SK-N-SH (cell line): ENCODE data around the gene PATL2. TPM values are rescaled to one million over a fixed set of nuclear protein-coding genes. Genes with fewer than 3 reads are reported as not detected.

Experiments
- CTCF ChIA-PET: fragments of 300-600, 350-600 bp; formaldehyde crosslinking; extraction: SDS; loops from one replicate; lab custom pipeline; 2021; lab: Yijun Ruan, JAX
- POLR2A ChIA-PET: fragments of 350-600 bp; sonication (Branson Sonifier 250); formaldehyde crosslinking; extraction: SDS; loops from one replicate; lab custom pipeline; 2020; ENCODE audit warnings: antibody characterized with exemption, inconsistent platforms; lab: Yijun Ruan, JAX
- DNase-seq: peaks from one replicate; pipeline ENCODE4 v3.0.0; 2012
- H2AFZ ChIP-seq: fragments of 200-600 bp; sonication (generic); 2 replicates; pipeline ENCODE4 v1.8.1; 2016; ENCODE audit warnings: antibody characterized with exemption, mild to moderate bottlenecking, low read depth
- H3F3A ChIP-seq: fragments of 200-600 bp; sonication (generic); replicated peaks from 2 replicates; pipeline ENCODE3; 2016; ENCODE audit warnings: antibody characterized with exemption, mild to moderate bottlenecking; ENCODE audit not compliant: insufficient read depth
- H3K27ac ChIP-seq, 2 experiments: fragments of 200-500 bp in 1 of 2; fragments of 200-600 bp in 1 of 2; sonication (Bioruptor generic) in 1 of 2; sonication (generic), shearing (Covaris generic) in 1 of 2; 2 replicates each; pipeline versions ENCODE4 v1.5.1 to v1.6.1; 2014 to 2016; ENCODE audit warnings: low read depth in 2 of 2, inconsistent platforms in 1 of 2, low read length in 1 of 2, mild to moderate bottlenecking in 1 of 2, mixed read lengths in 1 of 2
- H3K27me3 ChIP-seq: fragments of 200-600 bp; sonication (generic), shearing (Covaris generic); 2 replicates; pipeline ENCODE4 v1.6.1; 2016; ENCODE audit warnings: mixed run types; ENCODE audit not compliant: insufficient read depth
- H3K36me3 ChIP-seq, 2 experiments: fragments of 200-500 bp in 1 of 2; fragments of 200-600 bp in 1 of 2; sonication (Bioruptor generic) in 1 of 2; sonication (generic) in 1 of 2; replicated peaks in 1 of 2; 2 replicates each; pipeline versions ENCODE3 to v1.5.1; 2014 to 2016; ENCODE audit warnings: low read length in 1 of 2, mild to moderate bottlenecking in 1 of 2; ENCODE audit not compliant: insufficient read depth in 2 of 2, control insufficient read depth in 1 of 2
- H3K4me1 ChIP-seq, 2 experiments: fragments of 200-500 bp in 1 of 2; fragments of 200-600 bp in 1 of 2; sonication (Bioruptor generic) in 1 of 2; sonication (generic), shearing (Covaris generic) in 1 of 2; 2 replicates each; pipeline versions ENCODE4 v1.5.1 to v1.6.1; 2014 to 2016; ENCODE audit warnings: low read depth in 1 of 2, low read length in 1 of 2, mixed run types in 1 of 2; ENCODE audit not compliant: insufficient read depth in 2 of 2, control insufficient read depth in 1 of 2
- H3K4me2 ChIP-seq: fragments of 200-600 bp; sonication (generic), shearing (Covaris generic); 2 replicates; pipeline ENCODE4 v1.6.1; 2017; ENCODE audit warnings: mixed run types
- H3K4me3 ChIP-seq, 2 experiments: fragments of 200-500 bp in 1 of 2; fragments of 200-600 bp in 1 of 2; sonication (Bioruptor generic) in 1 of 2; sonication (generic), shearing (Covaris generic) in 1 of 2; 2 replicates each; pipeline versions ENCODE4 v1.5.1 to v1.8.1; 2014 to 2016; ENCODE audit warnings: low read depth in 2 of 2, inconsistent platforms in 1 of 2, low read length in 1 of 2, mild to moderate bottlenecking in 1 of 2, mixed read lengths in 1 of 2, moderate library complexity in 1 of 2
- H3K79me2 ChIP-seq: fragments of 200-600 bp; sonication (generic); 2 replicates; pipeline ENCODE4 v1.8.1; 2017; ENCODE audit warnings: mild to moderate bottlenecking; ENCODE audit not compliant: insufficient read depth
- H3K9ac ChIP-seq: fragments of 200-600 bp; sonication (generic); 2 replicates; pipeline ENCODE4 v1.6.1; 2017; ENCODE audit warnings: mixed run types
- H3K9me2 ChIP-seq: fragments of 200-600 bp; sonication (generic); 2 replicates; pipeline ENCODE4 v1.6.1; 2017; ENCODE audit warnings: mixed run types
- H3K9me3 ChIP-seq: fragments of 200-600 bp; sonication (generic); 2 replicates; pipeline ENCODE4 v1.6.1; 2017; ENCODE audit warnings: mixed run types, mild to moderate bottlenecking, moderate library complexity
- H4K20me1 ChIP-seq: fragments of 200-600 bp; sonication (generic); 2 replicates; pipeline ENCODE4 v1.6.1; 2017; ENCODE audit warnings: mild to moderate bottlenecking, mixed run types; ENCODE audit not compliant: insufficient read depth
- CHD2 ChIP-seq: fragments of 150-350 bp; IDR thresholded peaks from 2 replicates; pipeline ENCODE4 v1.6.1; 2018; ENCODE audit warnings: low read length; ENCODE audit not compliant: partially characterized antibody
- EP300 ChIP-seq, 2 experiments: IDR thresholded peaks; 2 replicates each; pipeline versions ENCODE4 v1.4.0 to v1.6.1; 2012; ENCODE audit warnings: borderline replicate concordance in 1 of 2, low read depth in 1 of 2, low read length in 1 of 2
- EZH2phosphoT487 ChIP-seq: fragments of 200-600 bp; sonication (generic); IDR thresholded peaks from 2 replicates; pipeline ENCODE4 v1.6.1; 2017; ENCODE audit warnings: low read depth, mixed run types, mild to moderate bottlenecking, antibody characterized with exemption, moderate library complexity, borderline replicate concordance
- GATA2 ChIP-seq: sonication (generic); formaldehyde crosslinking; IDR thresholded peaks from 2 replicates; pipeline ENCODE4 v1.5.0; 2020; ENCODE audit warnings: mild to moderate bottlenecking, missing genetic modification reagents
- IRF3 ChIP-seq: fragments of 150-350 bp; IDR thresholded peaks from 2 replicates; pipeline ENCODE4 v1.6.1; 2016; ENCODE audit warnings: mild to moderate bottlenecking, low read depth, low read length
- MAX ChIP-seq: IDR thresholded peaks from 2 replicates; pipeline ENCODE4 v1.4.0; 2012; ENCODE audit warnings: low read depth
- MEF2A ChIP-seq: IDR thresholded peaks from 2 replicates; pipeline ENCODE4 v1.4.0; 2012; ENCODE audit warnings: low read depth, borderline replicate concordance
- PBX3 ChIP-seq: IDR thresholded peaks from 2 replicates; pipeline ENCODE4; 2012
- RAD21 ChIP-seq: IDR thresholded peaks from 2 replicates; pipeline ENCODE4 v1.6.1; 2012; ENCODE audit warnings: mild to moderate bottlenecking, low read length
- RCOR1 ChIP-seq: fragments of 150-350 bp; IDR thresholded peaks from 2 replicates; pipeline ENCODE4 v1.6.1; 2017; ENCODE audit warnings: antibody characterized with exemption, low read length
- RFX5 ChIP-seq: IDR thresholded peaks from 2 replicates; pipeline ENCODE4 v1.6.1; 2012; ENCODE audit warnings: mild to moderate bottlenecking, improper control_type of control experiment, low read length
- SIN3A ChIP-seq: IDR thresholded peaks from 2 replicates; pipeline ENCODE4 v1.6.1; 2012; ENCODE audit warnings: low read depth, mild to moderate bottlenecking, low read length, moderate library complexity, borderline replicate concordance
- TAF1 ChIP-seq: IDR thresholded peaks from 2 replicates; pipeline ENCODE4 v1.6.1; 2012; ENCODE audit warnings: low read depth, mild to moderate bottlenecking, low read length, moderate library complexity, borderline replicate concordance
- TEAD4 ChIP-seq: IDR thresholded peaks from 2 replicates; pipeline ENCODE4 v1.4.0; 2012; ENCODE audit warnings: mild to moderate bottlenecking, borderline replicate concordance; ENCODE audit not compliant: insufficient read depth
- WGBS: methylation state at CpG from one replicate; pipeline ENCODE4 v1.1.6; 2017; ENCODE audit warnings: low lambda C conversion rate; 5-methylcytosine and 5-hydroxymethylcytosine counted together
- polyA plus RNA-seq, 3 experiments: library from polyadenylated mRNA; depleted of rRNA; stranded (reverse); fragments of >200 nt; gene quantifications; 2 replicates each; pipeline ENCODE4 v1.2.3, GENCODE V29; 2012

PATL2 gene
- polyA plus RNA-seq, 1 of the 3 experiments (the other 2 are of a cell fraction), result 0.31 TPM

GRCh38 chr15:44656913-44657312, 54.2 kb downstream of the PATL2 start (continued):
- no peak for TF ChIP-seq MAX
- no peak for TF ChIP-seq CHD2
- TF ChIP-seq GATA2 (CRISPR knock-in tag), result no peak
- TF ChIP-seq SIN3A, result no peak

- H3K9me2 ChIP-seq, result no peaks in the 10 kb centered on the region
- no peaks in the 10 kb centered on the region for H3F3A ChIP-seq
- no peak overlapping the region for H2AFZ ChIP-seq
- ChIA-PET POLR2A (no interaction called here), CTCF (no interaction called here)
- H3K4me1 ChIP-seq, result no peaks in the 10 kb centered on the region; a peak in 2 of 4 replicates
- WGBS, result 94% methylated on average over 1 of the region's 1 CpG
- no peak overlapping the region for H3K9ac ChIP-seq
- H3K27me3 ChIP-seq, result no peaks in the 10 kb centered on the region
- H3K36me3 ChIP-seq, result peaks cover 56 to 67% of the 10 kb centered on the region in 2 experiments
- H3K4me3 ChIP-seq, result no peak overlapping the region
- peaks cover 17% of the 10 kb centered on the region for H3K79me2 ChIP-seq
- H3K27ac ChIP-seq, result no peak overlapping the region
- TF ChIP-seq SIN3A (no peak), TEAD4 (no peak)
- H3K9me3 ChIP-seq, result no peaks in the 10 kb centered on the region
- no peak for DNase-seq
- no peaks in the 10 kb centered on the region for H4K20me1 ChIP-seq
- no peak overlapping the region for H3K4me2 ChIP-seq
Observed at GRCh38 chr15:44656298-44656697, 54.8 kb downstream of the PATL2 start.

GRCh38 chr15:44654858-44655257, 56.3 kb downstream of the PATL2 start:
- WGBS, result 98% methylated on average over 6 of the region's 6 CpGs
- Histone ChIP-seq H3K79me2 (peaks cover 7% of the 10 kb centered on the region; the same call in 1 of the 2 replicates), H3K4me2 (no peak overlapping the region), H3K36me3 (peaks cover 54 to 67% of the 10 kb centered on the region in 2 experiments), H3K4me3 (no peak overlapping the region), H2AFZ (no peak overlapping the region), H3F3A (no peaks in the 10 kb centered on the region), H3K9ac (no peak overlapping the region), H4K20me1 (no peaks in the 10 kb centered on the region), H3K27ac (no peak overlapping the region), H3K4me1 (no peaks in the 10 kb centered on the region; a peak in 1 of 4 replicates), H3K9me2 (no peaks in the 10 kb centered on the region), H3K27me3 (no peaks in the 10 kb centered on the region), H3K9me3 (no peaks in the 10 kb centered on the region)
- DNase-seq, result no peak
- ChIA-PET POLR2A (no interaction called here), CTCF (interaction anchor here (0.7 to 1.2 kb wide), 2 partner anchors 8 to 84 kb away, joined by 3 to 5 read pairs; partner anchors contain the start of gene SPG11)
- TF ChIP-seq MEF2A (no peak), EZH2phosphoT487 (no peak), PBX3 (no peak), RAD21 (no peak), RCOR1 (no peak), TAF1 (no peak), TEAD4 (no peak), EP300 (IDR thresholded peaks at IDR 0.05; ENCODE audit: borderline replicate concordance in 1 of 2, low read depth in 1 of 2, low read length in 1 of 2) (no peak), RFX5 (no peak), IRF3 (no peak)
